OCI-LY7 (cell line): ENCODE measurements around the gene KCNQ4. TPM values are rescaled to one million over a fixed set of nuclear protein-coding genes. Genes with fewer than 3 reads are reported as not detected.

Source experiments
- BruUV-seq: library from RNA; stranded (reverse); fragments of 400-500 nt; replicated peaks from 2 replicates; lab custom pipeline; 2021; lab: Mats Ljungman, UMichigan
- CTCF ChIA-PET: fragments of 300-600 bp; sonication (Branson Sonifier 250); formaldehyde crosslinking; loops from one replicate; lab custom pipeline; 2022; ENCODE audit warnings: antibody characterized with exemption; ENCODE audit not compliant: unreplicated experiment; lab: Charles Lee
- POLR2A ChIA-PET: fragments of 300-600 bp; sonication (Branson Sonifier 250); formaldehyde crosslinking; loops from one replicate; lab custom pipeline; 2022; ENCODE audit warnings: antibody characterized with exemption; lab: Charles Lee
- DNase-seq: peaks from one replicate; pipeline ENCODE4 v3.0.0-alpha.2; 2015; ENCODE audit warnings: low spot score
- H2AFZ ChIP-seq: fragments of 200-600 bp; sonication (generic), shearing (Covaris generic); 2 replicates; pipeline ENCODE4 v1.6.1; 2014; ENCODE audit warnings: mild to moderate bottlenecking, antibody characterized with exemption, low read length, moderate library complexity
- H3K27ac ChIP-seq: fragments of 200-600 bp; sonication (generic); 2 replicates; pipeline ENCODE4 v1.5.1; 2014; ENCODE audit warnings: mixed run types, low read depth, mild to moderate bottlenecking, moderate library complexity, low read length, inconsistent platforms; ENCODE audit not compliant: poor library complexity, severe bottlenecking
- H3K36me3 ChIP-seq: fragments of 200-600 bp; sonication (generic); 2 replicates; pipeline ENCODE4 v1.6.1; 2014; ENCODE audit warnings: mild to moderate bottlenecking, antibody characterized with exemption, low read length, moderate library complexity, mixed read lengths; ENCODE audit not compliant: insufficient read depth
- H3K4me1 ChIP-seq: fragments of 200-600 bp; sonication (generic); 2 replicates; pipeline ENCODE4 v1.5.1; 2014; ENCODE audit warnings: mild to moderate bottlenecking, low read length; ENCODE audit not compliant: insufficient read depth, poor library complexity, severe bottlenecking
- H3K4me2 ChIP-seq: fragments of 200-600 bp; sonication (generic); 2 replicates; pipeline ENCODE4 v1.6.1; 2014; ENCODE audit warnings: mild to moderate bottlenecking, low read length
- H3K4me3 ChIP-seq: fragments of 200-600 bp; sonication (generic); 2 replicates; pipeline ENCODE4 v1.5.1; 2014; ENCODE audit warnings: mild to moderate bottlenecking, low read depth, low read length; ENCODE audit not compliant: poor library complexity, severe bottlenecking
- H3K79me2 ChIP-seq: fragments of 200-600 bp; sonication (generic); 2 replicates; pipeline ENCODE4 v1.6.1; 2016; ENCODE audit warnings: low read depth, mild to moderate bottlenecking, low read length, moderate library complexity, mixed read lengths; ENCODE audit not compliant: insufficient read depth
- H3K9me2 ChIP-seq: fragments of 200-600 bp; sonication (generic); 2 replicates; pipeline ENCODE4 v1.6.1; 2016; ENCODE audit warnings: mild to moderate bottlenecking, low read length, mixed read lengths; ENCODE audit not compliant: insufficient read depth
- H3K9me3 ChIP-seq: fragments of 200-600 bp; sonication (generic); 2 replicates; pipeline ENCODE4 v1.6.1; 2014; ENCODE audit warnings: mild to moderate bottlenecking, mixed run types, low read length, mixed read lengths
- H4K20me1 ChIP-seq: fragments of 200-600 bp; sonication (generic); 2 replicates; pipeline ENCODE4 v1.6.1; 2014; ENCODE audit warnings: mild to moderate bottlenecking, antibody characterized with exemption, low read length, moderate library complexity, mixed read lengths; ENCODE audit not compliant: insufficient read depth
- CTCF ChIP-seq: fragments of 200-600 bp; sonication (generic); conservative IDR thresholded peaks from 2 replicates; pipeline ENCODE4 v1.5.1; 2014; ENCODE audit warnings: mild to moderate bottlenecking, antibody characterized with exemption, low read length, moderate library complexity, mixed read lengths
- EZH2phosphoT487 ChIP-seq: fragments of 200-600 bp; sonication (generic); IDR thresholded peaks from 2 replicates; pipeline ENCODE4 v1.6.1; 2018; ENCODE audit warnings: low read depth, borderline replicate concordance, mild to moderate bottlenecking, mixed run types, antibody characterized with exemption, low read length, moderate library complexity, mixed read lengths
- intact Hi-C: fragments of 100-400 bp; cut with micrococcal nuclease; formaldehyde crosslinking; loops from one replicate; pipeline ENCODE4 v1.10.0; 2022; ENCODE audit not compliant: unreplicated experiment
- total RNA-seq, 2 experiments: library from RNA; depleted of rRNA in 1 of 2; stranded (reverse); fragments of >200 nt in 1 of 2; shearing (Covaris generic) in 1 of 2; gene quantifications; 2 replicates each; pipeline ENCODE4 v1.2.3, GENCODE V29; 2014 to 2022

Gene KCNQ4
- total RNA-seq, 2 experiments from 2014 or later, result 0.16 to 0.49 TPM

- no TSS peak for BruUV-seq
- Histone ChIP-seq H3K79me2 (no peaks in the 10 kb centered on the region), H3K4me1 (no peaks in the 10 kb centered on the region), H3K36me3 (no peaks in the 10 kb centered on the region), H3K9me3 (peaks cover 4% of the 10 kb centered on the region; the same call in 1 of the 2 replicates), H3K27ac (no peak overlapping the region), H3K9me2 (no peaks in the 10 kb centered on the region), H3K4me3 (no peak overlapping the region), H2AFZ (no peak overlapping the region), H4K20me1 (no peaks in the 10 kb centered on the region), H3K4me2 (no peak overlapping the region)
- DNase-seq, result no peak
- no peak for TF ChIP-seq EZH2phosphoT487
- TF ChIP-seq CTCF, result no peak
- CTCF ChIA-PET, result no interaction called here
- intact Hi-C loops, result no loop called here
- POLR2A ChIA-PET, result interaction anchor here (0.6 kb wide), 1 partner anchor 274 kb away, joined by 3 read pairs; no protein-coding TSS in a partner anchor
Measured at GRCh38 chr1:40873863-40874472, 90.4 kb downstream of the KCNQ4 start.

GRCh38 chr1:40876436-40876761, 92.8 kb downstream of the KCNQ4 start:
- Histone ChIP-seq H3K4me2 (no peak overlapping the region), H3K4me3 (no peak overlapping the region), H3K9me2 (no peaks in the 10 kb centered on the region), H2AFZ (no peak overlapping the region), H3K79me2 (no peaks in the 10 kb centered on the region), H3K9me3 (peaks cover 4% of the 10 kb centered on the region; the same call in 1 of the 2 replicates), H3K27ac (no peak overlapping the region), H4K20me1 (no peaks in the 10 kb centered on the region), H3K4me1 (no peaks in the 10 kb centered on the region), H3K36me3 (no peaks in the 10 kb centered on the region)
- no peak for TF ChIP-seq CTCF
- TF ChIP-seq EZH2phosphoT487, result no peak
- no peak for DNase-seq
- ChIA-PET CTCF (interaction anchor here (0.8 kb wide), 1 partner anchor 105 kb away, joined by 3 read pairs; no protein-coding TSS in a partner anchor), POLR2A (interaction anchor here (0.6 to 1.1 kb wide), 3 partner anchors 12 to 183 kb away, joined by 3 to 4 read pairs (median 3); partner anchors contain the start of gene CITED4)
- no TSS peak for BruUV-seq
- intact Hi-C loops, result no loop called here

- H2AFZ ChIP-seq, result no peak overlapping the region
- H3K4me2 ChIP-seq, result no peak overlapping the region
- H4K20me1 ChIP-seq, result no peaks in the 10 kb centered on the region
- H3K4me1 ChIP-seq, result no peaks in the 10 kb centered on the region
- no peaks in the 10 kb centered on the region for H3K36me3 ChIP-seq
- ChIA-PET POLR2A (interaction anchor here (0.6 to 1.1 kb wide), 4 partner anchors 12 to 399 kb away, joined by 3 to 4 read pairs (median 3); partner anchors contain the start of gene CITED4), CTCF (interaction anchor here (0.8 kb wide), 1 partner anchor 105 kb away, joined by 3 read pairs; no protein-coding TSS in a partner anchor)
- H3K79me2 ChIP-seq, result no peaks in the 10 kb centered on the region
- no peak overlapping the region for H3K4me3 ChIP-seq
- TF ChIP-seq CTCF, result no peak
- TF ChIP-seq EZH2phosphoT487, result no peak
- BruUV-seq, result no TSS peak
- intact Hi-C loops, result no loop called here
- DNase-seq, result no peak
- no peaks in the 10 kb centered on the region for H3K9me2 ChIP-seq
- H3K9me3 ChIP-seq, result peaks cover 4% of the 10 kb centered on the region; the same call in 1 of the 2 replicates
- H3K27ac ChIP-seq, result no peak overlapping the region
Measured at GRCh38 chr1:40876891-40877290, 93.3 kb downstream of the KCNQ4 start.
